HG02970 (cell line): ENCODE results near the gene ZNF787.

Source experiments
- ATAC-seq: cut with Tn5 transposase; IDR thresholded peaks from one replicate; pipeline ENCODE4 v1.9.1; 2021; ENCODE audit warnings: mild to moderate bottlenecking, moderate library complexity, moderate number of reproducible peaks; ENCODE audit not compliant: unreplicated experiment, low FRiP score

Gene ZNF787

DNA sequence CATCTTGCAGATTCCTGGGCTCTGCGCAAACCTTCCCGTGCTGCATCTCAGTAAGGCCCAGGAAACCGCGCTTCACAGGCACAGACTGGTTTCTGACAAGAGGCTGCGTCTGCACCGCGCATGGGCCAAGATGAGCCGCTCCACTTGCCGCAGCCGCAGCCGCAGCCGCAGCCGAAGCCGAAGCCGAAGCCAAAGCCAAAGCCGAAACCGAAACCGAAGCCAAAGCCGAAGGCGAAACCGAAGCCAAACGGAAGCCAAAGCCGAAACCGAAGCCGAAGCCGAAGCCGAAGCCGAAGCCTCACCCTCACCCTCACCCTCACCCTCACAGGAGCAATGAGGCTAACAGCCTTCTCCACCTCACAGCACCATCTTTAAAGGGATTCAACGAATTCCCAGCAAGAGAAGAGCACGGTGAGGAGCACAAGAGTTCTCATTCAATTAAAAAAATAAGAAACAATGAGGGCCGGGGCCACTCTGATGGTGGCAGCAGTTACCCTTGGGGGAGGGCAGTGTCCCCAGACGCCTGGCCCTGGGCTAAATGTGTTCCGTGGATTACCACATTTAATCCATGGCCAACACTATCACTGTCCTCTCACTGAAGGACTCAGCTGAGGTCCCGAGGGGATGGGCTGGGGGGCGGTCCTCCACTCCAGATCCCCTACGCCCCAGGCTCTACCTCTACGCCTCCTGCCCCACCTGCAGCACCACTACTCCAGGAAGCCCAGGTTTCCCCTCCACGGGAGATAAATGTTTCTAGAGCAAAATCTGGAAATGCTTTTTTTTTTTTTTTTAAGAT, 29.1 kb downstream of the ZNF787 start:
- no peak for ATAC-seq

GRCh38 chr19:56091066-56091490, 30.0 kb downstream of the ZNF787 start:
- no peak for ATAC-seq

GRCh38 chr19:56089344-56089743, 31.8 kb downstream of the ZNF787 start:
- no peak for ATAC-seq

DNA sequence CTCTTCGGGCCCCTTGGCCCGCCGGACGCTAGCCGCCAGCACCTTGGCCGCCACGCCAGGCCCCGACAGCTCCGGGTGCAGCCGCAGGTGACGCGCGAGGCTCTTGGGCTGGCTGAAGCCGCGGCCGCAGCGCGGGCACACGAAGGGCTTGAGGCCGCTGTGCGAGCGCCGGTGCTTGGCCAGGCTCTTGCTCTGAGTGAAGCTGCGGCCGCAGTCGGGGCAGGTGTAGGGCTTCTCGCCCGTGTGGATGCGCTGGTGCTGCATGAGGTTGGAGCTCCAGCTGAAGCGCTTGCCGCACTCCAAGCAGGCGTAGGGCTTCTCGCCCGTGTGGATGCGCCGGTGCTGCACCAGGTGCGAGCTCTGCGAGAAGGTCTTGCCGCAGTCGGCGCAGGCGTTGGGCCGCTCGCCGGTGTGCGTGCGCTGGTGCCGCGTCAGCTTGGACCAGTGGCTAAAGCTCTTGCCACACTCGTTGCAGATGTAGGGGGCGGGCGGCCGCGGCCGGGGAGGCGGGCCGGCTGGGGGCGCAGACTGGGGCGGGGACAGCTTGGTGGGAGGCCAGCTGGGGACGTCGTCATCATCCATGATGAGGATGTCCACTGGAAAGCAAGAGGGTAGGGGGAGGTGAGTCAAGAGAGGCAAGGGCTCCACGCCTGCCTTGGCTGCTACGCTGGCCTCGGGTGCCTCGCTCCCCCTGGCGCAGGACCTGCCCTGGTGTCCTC, 32.4 kb downstream of the ZNF787 start:
- no peak for ATAC-seq

GRCh38 chr19:56087647-56088496, 33.2 kb downstream of the ZNF787 start:
- ATAC-seq, result no peak

GRCh38 chr19:56086671-56087430, 34.2 kb downstream of the ZNF787 start:
- ATAC-seq, result no peak

GRCh38 chr19:56085571-56086275, 35.4 kb downstream of the ZNF787 start:
- no peak for ATAC-seq

DNA sequence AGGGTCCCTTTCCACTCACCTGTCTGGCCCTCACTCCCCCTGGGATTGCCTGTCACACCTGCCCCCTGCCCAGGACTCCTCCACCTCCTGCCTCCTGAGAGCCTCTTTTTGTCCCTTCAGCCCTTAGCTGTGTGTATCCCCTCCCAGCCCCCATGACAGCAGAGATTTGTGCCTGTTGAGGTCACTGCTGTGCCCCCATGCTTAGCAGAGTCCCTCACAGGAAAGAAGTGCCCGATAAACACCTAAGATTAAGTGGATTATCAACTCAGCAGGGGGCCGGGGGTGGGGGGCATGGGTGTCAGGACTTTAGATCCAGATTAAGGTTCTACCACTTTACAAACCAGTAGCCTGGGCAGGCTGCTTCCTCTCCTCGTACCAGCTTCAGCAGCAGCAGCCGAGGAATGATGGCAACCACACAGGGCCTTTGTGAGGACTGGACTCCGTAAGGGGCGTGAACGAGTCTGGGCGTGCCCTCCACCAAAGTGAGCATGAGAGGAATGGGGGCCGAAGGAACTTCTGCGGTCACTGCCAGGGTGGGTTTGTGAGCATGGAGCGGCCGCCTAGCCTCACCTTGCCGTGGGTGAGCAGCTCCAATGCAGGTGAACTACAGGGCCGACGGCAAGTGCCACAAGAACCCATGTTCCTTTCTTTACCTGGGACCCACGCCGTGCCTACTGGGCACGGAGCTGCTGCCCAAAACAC, 36.1 kb downstream of the ZNF787 start:
- ATAC-seq, result no peak

DNA sequence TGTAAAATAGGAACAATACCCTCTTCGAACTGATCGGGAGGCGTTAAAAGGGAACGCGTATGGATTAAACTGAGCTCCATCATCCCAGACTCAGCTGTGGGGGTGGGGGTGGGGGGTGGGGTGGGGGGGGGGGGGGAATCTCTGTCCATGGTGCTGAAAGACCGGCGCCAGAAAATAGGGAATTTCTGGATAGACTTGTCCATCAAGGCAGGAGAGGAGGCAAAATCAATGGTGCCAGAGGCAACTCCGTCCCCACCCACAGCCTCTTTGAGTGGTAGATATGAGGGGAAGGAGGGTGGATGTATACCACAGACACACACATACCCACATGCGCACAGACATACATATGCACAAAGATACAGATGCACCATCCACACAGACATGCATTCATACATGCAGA, 37.4 kb downstream of the ZNF787 start:
- ATAC-seq, result no peak

DNA sequence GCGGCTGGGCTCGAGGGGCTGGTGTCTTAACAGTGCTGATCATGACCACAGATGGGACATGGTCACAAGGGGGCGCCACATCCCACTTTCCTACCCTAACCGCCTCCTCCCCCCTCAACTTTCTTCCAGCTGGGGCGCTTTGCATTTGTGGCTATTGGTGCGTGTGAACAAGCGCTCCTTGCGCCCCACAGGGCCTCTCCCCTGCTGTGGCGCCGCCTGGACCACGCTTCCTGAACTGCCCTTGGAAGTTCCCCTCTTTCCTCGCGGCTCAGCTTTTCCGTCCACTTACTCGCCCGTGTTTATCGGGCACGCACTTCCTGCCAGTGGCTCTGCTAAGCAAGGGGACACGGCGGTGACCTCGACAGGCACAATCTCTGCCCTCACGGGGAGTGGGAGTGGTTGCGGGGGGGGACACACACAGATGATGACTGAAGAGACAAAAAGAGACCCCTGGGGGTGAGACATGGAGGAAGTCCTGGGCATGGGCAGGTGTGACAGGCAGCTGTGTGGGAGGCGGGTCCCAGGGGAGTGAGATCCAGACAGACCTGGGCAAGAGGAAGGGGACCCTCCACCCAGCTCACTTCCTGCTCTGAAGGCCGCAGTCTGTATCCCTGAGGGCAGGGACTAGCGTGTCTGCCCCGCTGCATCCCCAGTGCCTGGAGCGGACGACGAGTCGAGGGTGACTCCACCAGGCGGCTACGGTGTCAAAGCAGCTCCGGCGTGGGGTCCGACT, 40.3 kb downstream of the ZNF787 start:
- ATAC-seq, result peak; percentile 70

GRCh38 chr19:56079609-56080008, 41.5 kb downstream of the ZNF787 start:
- ATAC-seq, result no peak

DNA sequence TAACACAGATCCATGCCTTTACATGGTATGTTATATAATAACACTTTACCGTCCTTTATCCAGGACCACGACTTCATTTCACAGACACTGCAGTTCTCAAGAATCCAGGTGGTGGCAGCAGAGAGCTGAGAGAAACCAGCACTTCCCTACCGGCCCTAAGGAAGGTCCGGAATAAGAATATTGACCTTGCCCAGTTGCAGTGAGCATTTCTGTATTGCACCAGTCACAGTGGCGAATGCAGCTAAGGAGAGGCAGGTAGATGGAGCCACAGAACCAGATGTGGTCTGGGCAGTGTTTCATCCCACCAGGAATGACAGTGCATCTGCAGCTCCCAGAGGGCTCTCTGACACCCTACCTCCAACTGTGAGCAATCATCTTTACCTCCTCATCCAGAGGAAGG, 44.6 kb downstream of the ZNF787 start:
- ATAC-seq, result no peak

- ATAC-seq, result no peak
Observed at GRCh38 chr19:56071151-56071550, 49.9 kb downstream of the ZNF787 start.

DNA sequence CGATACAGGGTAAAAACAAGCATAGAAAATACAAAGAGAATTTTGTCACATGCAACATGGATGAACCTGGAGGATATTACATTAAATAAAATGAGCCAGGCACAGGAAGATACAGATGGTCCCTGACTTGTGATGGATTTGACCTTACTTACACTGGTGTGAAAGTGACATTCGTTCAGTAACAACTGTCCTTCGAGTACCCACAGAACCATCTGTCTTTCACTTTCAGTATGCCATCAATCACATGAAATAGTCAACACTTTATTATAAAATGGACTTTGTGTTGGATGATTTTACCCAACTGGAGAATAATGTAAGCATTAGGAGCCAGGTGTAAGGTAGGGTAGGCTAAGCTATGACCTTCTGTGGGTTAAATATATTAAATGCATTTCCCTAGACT, 51.5 kb downstream of the ZNF787 start:
- ATAC-seq, result no peak

- ATAC-seq, result no peak
Observed at GRCh38 chr19:56066152-56067023, 54.7 kb downstream of the ZNF787 start.

DNA sequence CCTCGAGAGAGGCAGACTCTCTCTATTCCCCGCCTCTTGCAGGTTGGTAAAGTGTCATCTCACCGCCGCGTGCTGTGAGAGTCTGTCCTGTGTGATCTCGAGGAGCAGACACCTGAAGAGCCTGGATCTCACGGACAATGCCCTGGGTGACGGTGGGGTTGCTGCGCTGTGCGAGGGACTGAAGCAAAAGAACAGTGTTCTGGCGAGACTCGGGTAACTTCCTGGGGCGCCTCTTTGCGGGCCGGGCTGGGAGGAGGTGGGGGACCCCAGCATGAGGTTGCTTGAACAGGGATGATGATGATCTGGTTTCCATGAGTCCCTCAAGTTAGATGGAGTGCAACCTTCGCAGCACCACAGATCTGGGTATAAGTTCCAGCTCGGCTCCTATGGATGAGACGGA, 67.5 kb downstream of the ZNF787 start:
- no peak for ATAC-seq
